K562 (cell line): ENCODE measurements around the gene PIK3CA. TPM values are rescaled to one million over a fixed set of nuclear protein-coding genes. Genes with fewer than 3 reads are reported as not detected.

Experiments
- ATAC-seq: fragments of 200-7000 bp; cut with Tn5 transposase; 3 replicates; pipeline ENCODE4 v1.9.1; 2020; ENCODE audit warnings: moderate library complexity
- BruUV-seq: library from RNA; stranded (reverse); fragments of 400-500 nt; replicated peaks from 2 replicates; lab custom pipeline; 2021; lab: Mats Ljungman, UMichigan
- CTCF ChIA-PET: fragments of 300-600 bp; formaldehyde crosslinking; extraction: SDS; loops from one replicate; lab custom pipeline; 2021; ENCODE audit warnings: low intra/inter-chr PET ratio; lab: Yijun Ruan, JAX
- POLR2A ChIA-PET: fragments of 300-600, 350-650 bp; sonication (Branson Sonifier 250); formaldehyde crosslinking; extraction: SDS; loops from one replicate; lab custom pipeline; 2021; ENCODE audit warnings: antibody characterized with exemption, inconsistent platforms; lab: Yijun Ruan, JAX
- DNase-seq, 4 experiments: peaks; one replicate each; pipeline versions ENCODE4 v3.0.0 to v3.0.0-alpha.2; 2011 to 2018; ENCODE audit warnings: low spot score in 3 of 4, mixed read lengths in 3 of 4; ENCODE audit errors: extremely low read depth in 1 of 4
- FAIRE-seq: peaks from 2 replicates; lab custom pipeline; 2011; peaks lifted over from hg19 to GRCh38; lab: Jason Lieb, UNC
- H2AFZ ChIP-seq: 2 replicates; pipeline ENCODE4 v1.6.0; 2011; ENCODE audit warnings: low read depth, low read length, control low read depth, inconsistent platforms
- H3K27ac ChIP-seq: fragments of 200-600 bp; 3 replicates; pipeline ENCODE4 v1.8.0; 2011; ENCODE audit warnings: low read depth, mild to moderate bottlenecking, control low read depth, inconsistent platforms, low read length, moderate library complexity, mixed read lengths; ENCODE audit errors: extremely low read depth
- H3K27me3 ChIP-seq, 2 experiments: fragments of 300-600 bp in 1 of 2; 2 replicates in 1 of 2; 3 replicates in 1 of 2; pipeline versions ENCODE4 v1.6.0 to v1.8.0; 2011; ENCODE audit warnings: inconsistent platforms in 2 of 2, low read length in 2 of 2, mild to moderate bottlenecking in 1 of 2, mixed read lengths in 1 of 2, moderate library complexity in 1 of 2; ENCODE audit not compliant: control insufficient read depth in 2 of 2, insufficient read depth in 2 of 2
- H3K36me3 ChIP-seq: fragments of 300-600 bp; 3 replicates; pipeline ENCODE4 v1.8.0; 2011; ENCODE audit warnings: mild to moderate bottlenecking, low read length, inconsistent platforms; ENCODE audit not compliant: control insufficient read depth, insufficient read depth
- H3K4me1 ChIP-seq, 2 experiments: fragments of 200-600 bp in 1 of 2; replicated peaks in 1 of 2; 2 replicates in 1 of 2; 3 replicates in 1 of 2; pipeline versions ENCODE4 v1.5.1 to v1.8.0; 2011; ENCODE audit warnings: inconsistent platforms in 2 of 2, low read length in 2 of 2, mild to moderate bottlenecking in 1 of 2, mixed read lengths in 1 of 2, moderate library complexity in 1 of 2; ENCODE audit not compliant: control insufficient read depth in 2 of 2, insufficient read depth in 2 of 2
- H3K4me2 ChIP-seq: 2 replicates; pipeline ENCODE4 v1.6.1; 2011; ENCODE audit warnings: low read length, control low read depth, inconsistent platforms, mixed read lengths; ENCODE audit not compliant: insufficient read depth
- H3K4me3 ChIP-seq: fragments of 200-600 bp; sonication (generic), shearing (Covaris generic); 2 replicates; pipeline ENCODE4 v1.5.1; 2016; ENCODE audit warnings: control low read depth, inconsistent platforms
- H3K79me2 ChIP-seq: fragments of 200-600 bp; 3 replicates; pipeline ENCODE4 v1.8.0; 2011; ENCODE audit warnings: low read length, inconsistent platforms; ENCODE audit not compliant: control insufficient read depth, insufficient read depth
- H3K9ac ChIP-seq, 2 experiments: 2 replicates each; pipeline versions ENCODE4 v1.6.0 to v1.6.1; 2011; ENCODE audit warnings: low read depth in 2 of 2, low read length in 2 of 2, control low read depth in 1 of 2, inconsistent platforms in 1 of 2, mild to moderate bottlenecking in 1 of 2, mixed read lengths in 1 of 2; ENCODE audit not compliant: insufficient read depth in 1 of 2
- H3K9me1 ChIP-seq: one replicate; pipeline ENCODE4 v1.6.0; 2011; ENCODE audit warnings: inconsistent platforms, mild to moderate bottlenecking, low read length, moderate library complexity; ENCODE audit not compliant: control insufficient read depth, insufficient read depth
- H3K9me3 ChIP-seq: replicated peaks from 2 replicates; pipeline ENCODE4 v1.5.1; 2011; ENCODE audit warnings: low read depth, low read length, inconsistent platforms; ENCODE audit not compliant: control insufficient read depth, insufficient read depth
- H4K20me1 ChIP-seq: replicated peaks from 2 replicates; pipeline ENCODE4 v1.6.1; 2011; ENCODE audit warnings: low read length, inconsistent platforms, mixed read lengths; ENCODE audit not compliant: control insufficient read depth, insufficient read depth
- JUN ChIP-seq, 2 experiments: sonication (generic) in 1 of 2; formaldehyde crosslinking in 1 of 2; IDR thresholded peaks; 2 replicates each; pipeline versions ENCODE4 v1.6.1 to v1.8.0; 2012 to 2022; ENCODE audit warnings: borderline replicate concordance in 2 of 2, mild to moderate bottlenecking in 2 of 2, improper control_type of control experiment in 1 of 2, low read depth in 1 of 2, low read length in 1 of 2, missing genetic modification reagents in 1 of 2
- NFYB ChIP-seq: IDR thresholded peaks from 2 replicates; pipeline ENCODE4 v1.6.1; 2011; ENCODE audit warnings: mild to moderate bottlenecking, moderate library complexity; ENCODE audit not compliant: insufficient read length; ENCODE audit errors: extremely low read depth
- SIX5 ChIP-seq, 2 experiments: IDR thresholded peaks; 2 replicates each; pipeline ENCODE4 v1.6.1; 2011; ENCODE audit warnings: low read length in 2 of 2, borderline replicate concordance in 1 of 2, low read depth in 1 of 2, mild to moderate bottlenecking in 1 of 2, moderate library complexity in 1 of 2; ENCODE audit not compliant: insufficient read depth in 1 of 2
- ZFP36 ChIP-seq: fragments of 150-350 bp; IDR thresholded peaks from 2 replicates; pipeline ENCODE4 v1.6.1; 2018; ENCODE audit warnings: low read length, low read depth; ENCODE audit not compliant: partially characterized antibody
- ZNF197 ChIP-seq: fragments of 200-800 bp; sonication (Bioruptor generic); IDR thresholded peaks from 2 replicates; pipeline ENCODE4 v1.6.1; 2016; ENCODE audit warnings: low read depth, missing genetic modification characterization, missing compliant biosample characterization
- WGBS: fragments of 100-300 bp; shearing (Covaris generic); methylation state at CpG from one replicate; pipeline ENCODE4 v1.1.6; 2016; ENCODE audit warnings: low coverage, mixed read lengths; ENCODE audit not compliant: insufficient coverage; ENCODE audit errors: missing lambda C conversion rate; 5-methylcytosine and 5-hydroxymethylcytosine counted together
- in situ Hi-C: fragments of 300-500 bp; cut with MboI; formaldehyde crosslinking; loops from 4 replicates; pipeline ENCODE4 v1.15.0; 2018; ENCODE audit warnings: inconsistent platforms, mixed read lengths
- intact Hi-C: fragments of 100-400 bp; cut with micrococcal nuclease; formaldehyde crosslinking; loops from 2 replicates; pipeline ENCODE4 v1.14.2; 2022
- polyA plus RNA-seq, 8 experiments: library from polyadenylated mRNA; depleted of rRNA in 4 of 8; stranded (reverse) in 5 of 8; unstranded in 3 of 8; fragments of >200 nt; fragmentation: Nextera tagmentation in 2 of 8; fragmentation: Illumina TruSeq in 1 of 8; extraction: Ambion mirVana in 2 of 8; extraction: Trizol in 1 of 8; gene quantifications; 2 replicates each; pipeline versions ENCODE4 v1.2.1 to v1.2.3, GENCODE V29; 2011 to 2014; ENCODE audit warnings: inconsistent platforms in 1 of 8, missing spikeins in 1 of 8
- total RNA-seq, 7 experiments: library from RNA; depleted of rRNA in 6 of 7; stranded (reverse); fragments of >200 nt in 6 of 7; fragmentation: Illumina TruSeq in 2 of 7; extraction: Trizol in 2 of 7; gene quantifications; 2 replicates each; pipeline versions ENCODE4 v1.2.1 to v1.2.3, GENCODE V29; 2011 to 2021; ENCODE audit warnings: low replicate concordance in 1 of 7
- TF ChIP-seq, protein P1 (sequence below): fragments of 450-650 bp; IDR thresholded peaks from 2 replicates; pipeline ENCODE4 v1.6.1; 2016; ENCODE audit warnings: low read depth, mild to moderate bottlenecking, moderate library complexity

The PIK3CA gene
- total and polyA plus RNA-seq, 9 of the 15 experiments (the other 6 are each of a cell fraction or from before 2014, with no cell fraction given): 3.8 to 19.4 (median 10.8) TPM

DNA sequence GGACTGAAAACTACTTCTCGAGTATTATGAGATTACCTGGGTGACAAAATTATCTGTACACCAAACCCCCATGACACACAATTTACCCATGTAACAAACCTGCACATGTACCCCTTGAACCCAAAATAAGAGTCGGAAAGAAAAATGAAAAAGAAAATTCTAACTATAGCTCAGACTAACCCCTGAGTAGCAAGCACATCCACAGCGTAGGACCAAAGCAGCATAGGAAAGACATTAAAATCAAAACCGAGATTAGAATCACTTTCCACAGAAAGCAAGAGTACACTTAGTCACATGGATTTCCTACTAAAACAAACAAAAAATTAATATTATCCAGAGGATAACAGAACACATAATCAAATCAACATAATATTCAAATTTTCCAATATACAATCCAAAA is 6.3 kb upstream of the PIK3CA start:
- ATAC-seq: no peak
- intact Hi-C loops: no loop called here
- BruUV-seq: no TSS peak

More for the DNA sequence above, 6.3 kb upstream of the PIK3CA start:
- ChIA-PET POLR2A (no interaction called here), CTCF (no interaction called here)
- Histone ChIP-seq H3K4me2 (no peak overlapping the region), H3K4me3 (no peak overlapping the region), H2AFZ (peak overlapping the region; percentile 54), H4K20me1 (no peaks in the 10 kb centered on the region), H3K27ac (no peak overlapping the region), H3K4me1 (no peaks in the 10 kb centered on the region), H3K9me1 (no peaks in the 10 kb centered on the region), H3K9me3 (no peaks in the 10 kb centered on the region), H3K79me2 (no peaks in the 10 kb centered on the region), H3K27me3 (no peaks in the 10 kb centered on the region), H3K9ac (no peak overlapping the region), H3K36me3 (no peaks in the 10 kb centered on the region)
- in situ Hi-C loops: no loop called here
- FAIRE-seq: no peak
- WGBS: 47% methylated on average over 4 of the region's 4 CpGs
- TF ChIP-seq ZNF197 (CRISPR knock-in tag) (no peak), SIX5 (IDR thresholded peaks at IDR 0.05; ENCODE audit: borderline replicate concordance in 1 of 2, insufficient read depth in 1 of 2, low read depth in 1 of 2, low read length in 2 of 2) (no peak), NFYB (no peak), JUN (IDR thresholded peaks at IDR 0.05; ENCODE audit: borderline replicate concordance, low read depth, low read length) (no peak), JUN (CRISPR knock-in tag; IDR thresholded peaks at IDR 0.05; ENCODE audit: borderline replicate concordance) (no peak), ZFP36 (no peak)
- TF ChIP-seq, protein P1, sequence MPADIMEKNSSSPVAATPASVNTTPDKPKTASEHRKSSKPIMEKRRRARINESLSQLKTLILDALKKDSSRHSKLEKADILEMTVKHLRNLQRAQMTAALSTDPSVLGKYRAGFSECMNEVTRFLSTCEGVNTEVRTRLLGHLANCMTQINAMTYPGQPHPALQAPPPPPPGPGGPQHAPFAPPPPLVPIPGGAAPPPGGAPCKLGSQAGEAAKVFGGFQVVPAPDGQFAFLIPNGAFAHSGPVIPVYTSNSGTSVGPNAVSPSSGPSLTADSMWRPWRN: no peak
- DNase-seq: no peak
